ENCODE results near the gene MALT1.

MALT1 gene

GRCh38 chr18:58654896-58655614 is 16.2 kb upstream of the MALT1 start:
- DNase-seq: no peak

GRCh38 chr18:58657081-58657480 is 14.2 kb upstream of the MALT1 start:
- DNase-seq: no peak

- DNase-seq: no peak
These were observed 13.8 kb upstream of the MALT1 start for GRCh38 chr18:58657494-58657893.

GRCh38 chr18:58659691-58660090 is 11.6 kb upstream of the MALT1 start:
- DNase-seq: no peak

GRCh38 chr18:58660915-58661314 is 10.3 kb upstream of the MALT1 start:
- no peak for DNase-seq

GRCh38 chr18:58661423-58661822 is 9.8 kb upstream of the MALT1 start:
- DNase-seq: no peak

GRCh38 chr18:58662118-58662517 is 9.1 kb upstream of the MALT1 start:
- no peak for DNase-seq

GRCh38 chr18:58666176-58666575 is 5.1 kb upstream of the MALT1 start:
- DNase-seq: no peak

GRCh38 chr18:58668211-58668610 is 3.1 kb upstream of the MALT1 start:
- DNase-seq: no peak

DNA sequence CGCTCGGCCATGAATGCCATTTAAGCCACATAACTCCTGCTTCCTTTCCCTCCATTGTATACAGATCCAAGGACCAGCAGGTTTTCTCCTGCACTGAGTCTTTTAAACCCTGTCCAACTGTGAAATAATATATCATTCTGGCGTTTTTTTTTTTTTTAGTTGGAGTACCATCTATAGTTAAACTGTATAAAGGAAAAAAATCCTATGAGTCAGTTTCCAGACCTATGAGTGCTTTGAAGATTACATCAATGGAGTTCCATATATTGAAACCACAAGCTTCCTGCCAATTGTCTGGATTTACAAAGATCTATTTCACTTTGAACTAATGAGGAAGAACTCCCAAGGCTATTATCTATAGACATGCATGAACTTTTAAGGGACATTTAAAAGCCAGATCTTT is 2.4 kb upstream of the MALT1 start:
- DNase-seq: no peak

- DNase-seq: peak in 1 of 5 experiments; percentile 51
These were observed 1.4 kb upstream of the MALT1 start for GRCh38 chr18:58669731-58670378.

- peak in 1 of 5 experiments; percentile 27 for DNase-seq
These were observed 708 bp upstream of the MALT1 start for GRCh38 chr18:58670404-58671110.

DNA sequence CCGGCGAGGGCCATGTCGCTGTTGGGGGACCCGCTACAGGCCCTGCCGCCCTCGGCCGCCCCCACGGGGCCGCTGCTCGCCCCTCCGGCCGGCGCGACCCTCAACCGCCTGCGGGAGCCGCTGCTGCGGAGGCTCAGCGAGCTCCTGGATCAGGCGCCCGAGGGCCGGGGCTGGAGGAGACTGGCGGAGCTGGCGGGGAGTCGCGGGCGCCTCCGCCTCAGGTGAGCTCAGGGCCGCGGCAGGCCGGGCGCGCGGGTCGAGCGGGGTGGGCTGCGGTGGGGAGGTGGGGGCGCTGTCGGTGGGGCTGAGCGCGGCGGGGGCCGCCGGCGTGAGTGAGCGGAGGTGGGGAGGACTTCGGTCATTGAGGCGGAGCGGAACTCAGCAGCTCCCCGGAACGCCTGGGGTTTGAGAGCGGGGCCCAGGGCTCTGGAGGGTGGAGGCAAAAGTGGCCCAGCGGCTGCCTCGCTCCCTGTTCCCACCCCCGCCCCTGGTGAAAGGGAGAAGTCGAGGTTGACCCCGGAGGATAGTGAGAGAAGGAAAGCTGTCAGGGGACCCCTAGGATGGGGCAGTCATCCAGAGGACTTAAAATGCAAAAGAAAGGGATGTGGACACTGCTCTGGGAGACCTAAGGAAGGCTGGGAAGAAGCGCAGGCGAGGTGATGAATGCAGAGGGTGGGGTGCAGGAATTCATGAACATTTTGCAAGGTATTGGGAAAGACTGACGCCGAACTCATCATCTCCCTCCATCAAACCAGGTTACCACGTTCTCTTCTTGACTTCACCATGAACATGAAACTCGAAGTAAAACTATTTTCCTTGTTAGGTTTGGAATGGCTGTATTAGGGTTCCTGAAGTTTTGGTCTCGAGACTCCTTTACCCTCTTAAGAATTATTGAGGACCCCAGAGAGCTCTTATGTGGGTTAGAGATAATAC is 633 bp downstream of the MALT1 start:
- peak in 4 of 5 experiments; percentile 15 to 69 (median 40) for DNase-seq

GRCh38 chr18:58674159-58674558 is 2.9 kb downstream of the MALT1 start:
- DNase-seq: no peak

- DNase-seq: no peak
These were observed 3.7 kb downstream of the MALT1 start for GRCh38 chr18:58674863-58675472.

DNA sequence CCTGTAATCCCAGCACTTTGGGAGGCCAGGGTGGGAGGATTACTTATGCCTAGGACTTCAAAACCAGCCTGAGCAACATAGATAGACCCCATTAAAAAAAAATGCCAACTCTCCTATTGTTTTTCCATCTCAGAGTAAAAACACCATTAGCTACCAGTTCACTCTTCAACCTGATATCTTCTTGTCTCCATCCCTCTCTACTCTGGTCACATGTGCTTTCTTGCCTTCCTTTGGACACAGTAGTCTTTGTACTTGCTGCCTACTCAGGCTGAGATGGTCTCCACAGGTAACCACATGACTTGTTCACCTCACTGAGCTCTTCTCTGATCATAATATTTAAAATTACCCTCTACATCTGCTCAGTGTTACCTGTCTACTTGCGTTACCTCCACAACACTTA is 5.0 kb downstream of the MALT1 start:
- no peak for DNase-seq

DNA sequence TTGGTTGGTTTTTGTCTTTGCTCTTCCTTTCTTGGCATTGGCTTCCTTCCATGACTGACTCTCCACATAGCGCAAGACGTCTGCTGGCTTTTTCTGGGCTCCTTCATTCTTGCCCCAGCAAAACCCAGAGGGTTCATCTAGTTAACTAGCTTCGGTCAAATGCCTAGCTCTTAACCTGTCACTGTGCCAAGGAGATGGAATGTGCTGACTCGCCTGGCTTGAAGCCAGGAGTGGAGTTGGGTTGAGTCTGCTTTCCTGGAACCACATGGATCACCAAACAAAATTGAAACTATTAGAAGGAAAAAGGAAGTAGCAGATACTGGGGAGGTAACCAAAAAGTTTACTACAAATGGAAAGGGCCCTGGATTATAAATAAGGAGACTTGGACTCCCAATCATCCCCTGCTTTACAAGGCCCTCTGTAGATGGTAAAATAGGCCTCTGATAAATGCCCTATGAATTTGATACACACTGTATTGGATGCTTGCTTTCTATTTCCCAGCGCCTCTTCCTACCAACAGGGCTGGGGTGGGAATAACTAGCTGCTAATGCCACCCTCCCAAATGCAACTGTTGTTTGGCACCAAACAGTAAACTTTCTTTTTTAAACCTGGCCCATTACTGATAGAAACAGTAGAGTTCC is 11.3 kb downstream of the MALT1 start:
- no peak for DNase-seq

DNA sequence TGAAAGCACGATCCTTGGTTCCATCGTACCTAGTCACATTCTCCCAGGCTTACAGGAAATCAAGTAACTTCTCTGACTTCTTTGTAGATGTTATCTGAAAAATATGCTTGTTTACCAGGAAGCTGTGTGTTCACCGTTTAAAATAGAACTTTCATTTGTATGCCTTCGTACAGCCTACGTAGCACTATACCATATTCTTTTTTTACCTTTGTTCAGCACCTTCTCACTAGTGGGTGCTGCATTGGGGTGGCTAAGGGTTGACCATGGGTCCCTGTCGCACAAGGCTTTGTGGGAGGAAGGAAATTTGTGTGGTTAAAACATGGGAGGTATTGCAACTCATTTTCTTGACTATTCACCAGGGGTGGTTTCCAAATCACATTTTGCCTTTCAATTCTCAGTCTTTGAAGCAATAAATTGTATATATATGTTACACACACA is 16.6 kb downstream of the MALT1 start:
- DNase-seq: peak; percentile 14 to 93 (median 65)

DNA sequence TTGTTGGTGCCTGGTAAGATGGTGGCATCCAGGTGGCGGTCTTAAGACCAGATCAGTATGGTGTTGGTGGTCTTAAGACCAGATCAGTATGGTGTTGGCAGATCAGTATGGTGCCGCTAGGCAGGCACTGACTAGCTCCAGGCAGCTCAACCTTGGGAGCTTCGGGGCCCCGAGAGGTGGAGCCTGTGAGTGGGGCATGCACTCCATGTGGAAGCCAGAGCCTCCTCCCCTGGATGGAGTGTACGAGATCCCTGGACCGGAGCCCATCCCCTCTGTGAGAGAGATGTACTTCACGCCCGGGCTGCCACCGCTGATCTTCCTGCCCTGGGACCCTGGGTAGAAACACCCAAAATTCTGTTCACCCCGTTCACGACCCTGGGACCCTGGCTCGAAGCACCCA is 19.0 kb downstream of the MALT1 start:
- DNase-seq: no peak

DNA sequence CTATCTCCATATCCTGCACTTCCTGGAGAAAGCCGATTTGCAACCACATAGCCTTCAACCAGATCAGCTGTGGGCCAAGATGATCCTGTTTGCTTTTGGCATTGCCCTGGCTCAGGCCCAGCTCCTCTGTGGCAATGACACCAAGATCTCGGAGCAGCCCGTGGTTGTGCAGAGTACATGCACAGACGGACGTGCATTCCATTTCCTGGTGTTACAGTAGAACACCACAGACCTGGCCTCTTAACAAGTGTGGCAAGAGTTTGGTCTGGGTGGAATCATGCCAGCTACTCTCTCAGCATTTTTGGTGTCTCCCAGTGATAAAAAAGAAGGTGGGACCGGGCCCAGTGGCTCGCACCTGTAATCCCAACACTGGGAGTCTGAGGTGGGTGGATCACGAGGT is 20.0 kb downstream of the MALT1 start:
- DNase-seq: peak in 1 of 5 experiments; percentile 45

DNA sequence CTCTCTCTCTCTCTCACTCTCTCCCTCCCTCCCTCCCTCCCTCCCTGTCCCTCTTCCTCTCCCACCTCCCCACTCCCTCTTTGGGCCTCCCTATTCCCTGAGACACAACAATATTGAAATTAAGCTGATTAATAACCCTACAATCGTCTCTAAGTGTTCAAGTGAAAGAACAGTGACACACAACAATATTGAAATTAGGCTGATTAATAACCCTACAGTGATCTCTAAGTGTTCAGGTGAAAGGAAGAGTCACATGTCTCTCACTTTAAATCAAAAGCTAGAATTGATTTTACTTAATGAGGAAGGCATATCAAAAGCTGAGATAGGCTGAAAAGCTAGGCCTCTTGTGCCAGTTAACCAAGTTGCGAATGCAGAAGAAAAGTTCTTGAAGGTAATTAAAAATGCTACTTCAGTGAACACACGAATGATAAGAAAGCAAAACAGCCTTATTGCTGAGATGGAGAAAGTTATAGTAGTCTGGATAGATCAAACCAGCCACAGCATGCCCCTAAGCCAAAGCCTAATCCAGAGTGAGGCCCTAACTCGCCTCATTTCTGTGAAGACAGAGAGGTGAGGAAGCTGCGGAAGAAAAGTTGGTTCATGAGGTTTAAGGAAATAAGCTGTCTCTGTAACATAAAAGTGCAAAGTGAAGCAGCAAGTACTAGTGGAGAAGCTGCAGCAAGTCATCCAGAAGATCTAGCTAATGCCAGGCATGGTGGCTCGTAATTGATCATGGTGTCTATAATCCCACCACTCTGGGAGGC is 21.3 kb downstream of the MALT1 start:
- peak in 1 of 5 experiments; percentile 67 for DNase-seq

All from T-helper 2 cell (primary cell).